GM12891 (cell line): ENCODE measurements around the gene TMEM203.

ENCODE experiments used
- POLR2A ChIP-seq: IDR thresholded peaks from 2 replicates; pipeline ENCODE4 v1.6.1; 2011; ENCODE audit warnings: low read depth, low read length, control low read depth
- POLR2AphosphoS5 ChIP-seq: IDR thresholded peaks from 2 replicates; pipeline ENCODE4 v1.6.1; 2011; ENCODE audit warnings: low read depth, low read length, control low read depth
- POU2F2 ChIP-seq: IDR thresholded peaks from 2 replicates; pipeline ENCODE4 v1.6.1; 2011; ENCODE audit warnings: low read depth, mild to moderate bottlenecking, control low read depth, low read length, moderate library complexity
- SPI1 ChIP-seq: IDR thresholded peaks from 2 replicates; pipeline ENCODE4 v1.6.1; 2011; ENCODE audit warnings: low read depth, low read length, control low read depth
- TAF1 ChIP-seq: IDR thresholded peaks from 2 replicates; pipeline ENCODE4 v1.6.1; 2011; ENCODE audit warnings: low read depth, low read length, control low read depth

- TF ChIP-seq SPI1 = no peak
- no peak for TF ChIP-seq POLR2AphosphoS5
- TF ChIP-seq TAF1 = no peak
- no peak for TF ChIP-seq POLR2A
- TF ChIP-seq POU2F2 = no peak
Measured at GRCh38 chr9:137189297-137190295, 15.9 kb downstream of the TMEM203 start.
